ENCODE data around the gene RYR3. TPM values are rescaled to one million over a fixed set of nuclear protein-coding genes. Genes with fewer than 3 reads are reported as not detected.

The RYR3 gene
- total RNA-seq, 1 donor from 2014 or later = not detected

DNA sequence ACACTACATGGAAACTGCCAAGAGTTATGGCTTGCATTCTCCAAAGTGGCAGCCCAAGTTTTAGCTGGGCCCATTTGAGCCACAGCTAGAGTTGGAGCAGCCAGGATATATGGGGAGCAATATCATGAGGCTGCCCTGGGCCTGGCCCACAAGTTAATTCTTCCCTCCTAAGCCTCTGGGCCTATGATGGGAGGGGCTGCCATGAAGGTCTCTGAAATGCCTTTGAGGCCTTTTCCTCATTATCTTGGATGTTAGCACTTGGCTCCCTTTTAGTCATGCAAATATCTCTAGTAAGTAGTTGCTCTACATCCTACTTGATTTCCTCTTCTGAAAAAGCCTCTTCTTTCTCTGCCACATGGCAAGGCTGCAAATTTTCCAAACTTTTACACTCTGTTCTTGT is 400.0 kb downstream of the RYR3 start:
- peaks cover 4% of the 10 kb centered on the region for H3K27me3 Mint-ChIP-seq
- TF ChIP-seq, protein P1, sequence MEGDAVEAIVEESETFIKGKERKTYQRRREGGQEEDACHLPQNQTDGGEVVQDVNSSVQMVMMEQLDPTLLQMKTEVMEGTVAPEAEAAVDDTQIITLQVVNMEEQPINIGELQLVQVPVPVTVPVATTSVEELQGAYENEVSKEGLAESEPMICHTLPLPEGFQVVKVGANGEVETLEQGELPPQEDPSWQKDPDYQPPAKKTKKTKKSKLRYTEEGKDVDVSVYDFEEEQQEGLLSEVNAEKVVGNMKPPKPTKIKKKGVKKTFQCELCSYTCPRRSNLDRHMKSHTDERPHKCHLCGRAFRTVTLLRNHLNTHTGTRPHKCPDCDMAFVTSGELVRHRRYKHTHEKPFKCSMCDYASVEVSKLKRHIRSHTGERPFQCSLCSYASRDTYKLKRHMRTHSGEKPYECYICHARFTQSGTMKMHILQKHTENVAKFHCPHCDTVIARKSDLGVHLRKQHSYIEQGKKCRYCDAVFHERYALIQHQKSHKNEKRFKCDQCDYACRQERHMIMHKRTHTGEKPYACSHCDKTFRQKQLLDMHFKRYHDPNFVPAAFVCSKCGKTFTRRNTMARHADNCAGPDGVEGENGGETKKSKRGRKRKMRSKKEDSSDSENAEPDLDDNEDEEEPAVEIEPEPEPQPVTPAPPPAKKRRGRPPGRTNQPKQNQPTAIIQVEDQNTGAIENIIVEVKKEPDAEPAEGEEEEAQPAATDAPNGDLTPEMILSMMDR (IDR thresholded peaks at IDR 0.05) = no peak
- intact Hi-C loops (cut with micrococcal nuclease) = no loop called here
- H3K36me3 Mint-ChIP-seq (ENCODE audit: low read depth) = no peaks in the 10 kb centered on the region
- DNase-seq (no peak), ATAC-seq (ENCODE audit: low read depth) (no peak)
- peaks cover 15% of the 10 kb centered on the region for H3K9me3 Mint-ChIP-seq
- H3K27ac Mint-ChIP-seq = no peak overlapping the region
- no peaks in the 10 kb centered on the region for H3K4me1 Mint-ChIP-seq
- no peak overlapping the region for H3K4me3 Mint-ChIP-seq
- ChIA-PET CTCF (no interaction called here), POLR2A (no interaction called here)

DNA sequence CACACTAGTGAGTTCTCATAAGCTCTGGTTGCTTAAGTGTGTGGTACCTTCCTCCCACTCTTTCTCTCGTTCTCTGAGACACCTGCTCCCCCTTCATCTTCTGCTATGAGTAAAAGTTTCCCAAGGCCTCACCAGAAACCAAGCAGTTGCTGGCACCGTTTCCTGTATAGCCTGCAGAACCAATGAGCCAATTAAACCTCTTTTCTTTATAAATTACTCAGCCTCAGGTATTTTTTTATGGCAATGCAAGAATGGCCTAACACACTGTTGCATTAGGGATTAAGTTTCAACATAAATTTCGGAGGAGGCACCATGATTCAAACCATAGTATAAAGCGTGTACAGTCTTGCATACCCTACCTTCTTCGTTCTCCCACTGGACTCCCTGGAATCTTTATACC is 405.3 kb downstream of the RYR3 start:
- TF ChIP-seq, protein P1 (IDR thresholded peaks at IDR 0.05) = no peak
- ChIA-PET CTCF (no interaction called here), POLR2A (no interaction called here)
- no peaks in the 10 kb centered on the region for H3K36me3 Mint-ChIP-seq (ENCODE audit: low read depth)
- H3K9me3 Mint-ChIP-seq = peaks cover 6% of the 10 kb centered on the region
- intact Hi-C loops (cut with micrococcal nuclease) = no loop called here
- no peak for DNase-seq
- H3K27me3 Mint-ChIP-seq = no peaks in the 10 kb centered on the region
- H3K4me3 Mint-ChIP-seq = no peak overlapping the region
- H3K27ac Mint-ChIP-seq = no peak overlapping the region
- ATAC-seq (ENCODE audit: low read depth) = no peak
- H3K4me1 Mint-ChIP-seq = peaks cover 2% of the 10 kb centered on the region

DNA sequence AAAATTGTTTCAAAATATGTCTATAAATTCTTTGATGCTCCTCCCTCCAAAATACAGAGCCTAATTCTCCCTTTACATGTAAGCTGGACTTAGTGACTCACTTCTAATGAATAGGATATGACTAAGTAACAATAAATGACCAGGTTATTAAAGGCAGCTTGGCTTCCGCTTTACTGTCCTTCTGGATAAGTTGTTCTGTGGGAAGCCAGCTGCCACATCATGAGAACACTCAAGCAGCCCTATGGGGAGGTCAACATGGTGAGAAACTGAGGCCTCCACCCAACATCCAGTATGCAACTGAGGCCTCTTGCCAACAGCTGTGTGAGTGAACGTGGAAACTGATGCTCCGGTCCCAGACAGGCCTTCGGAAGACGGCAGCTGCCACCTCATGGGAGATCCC is 410.2 kb downstream of the RYR3 start:
- H3K27me3 Mint-ChIP-seq = no peaks in the 10 kb centered on the region
- intact Hi-C loops (cut with micrococcal nuclease) = no loop called here
- ChIA-PET CTCF (interaction anchor here (0.7 to 2.1 kb wide), 3 partner anchors 17 to 1716 kb away, joined by 3 to 7 read pairs (median 7); no protein-coding TSS in a partner anchor), POLR2A (no interaction called here)
- TF ChIP-seq, protein P1 (IDR thresholded peaks at IDR 0.05) = no peak
- no peaks in the 10 kb centered on the region for H3K9me3 Mint-ChIP-seq
- H3K4me1 Mint-ChIP-seq = peaks cover 21% of the 10 kb centered on the region
- ATAC-seq (ENCODE audit: low read depth) (no peak), DNase-seq (no peak)
- H3K27ac Mint-ChIP-seq = no peak overlapping the region
- no peaks in the 10 kb centered on the region for H3K36me3 Mint-ChIP-seq (ENCODE audit: low read depth)
- no peak overlapping the region for H3K4me3 Mint-ChIP-seq

DNA sequence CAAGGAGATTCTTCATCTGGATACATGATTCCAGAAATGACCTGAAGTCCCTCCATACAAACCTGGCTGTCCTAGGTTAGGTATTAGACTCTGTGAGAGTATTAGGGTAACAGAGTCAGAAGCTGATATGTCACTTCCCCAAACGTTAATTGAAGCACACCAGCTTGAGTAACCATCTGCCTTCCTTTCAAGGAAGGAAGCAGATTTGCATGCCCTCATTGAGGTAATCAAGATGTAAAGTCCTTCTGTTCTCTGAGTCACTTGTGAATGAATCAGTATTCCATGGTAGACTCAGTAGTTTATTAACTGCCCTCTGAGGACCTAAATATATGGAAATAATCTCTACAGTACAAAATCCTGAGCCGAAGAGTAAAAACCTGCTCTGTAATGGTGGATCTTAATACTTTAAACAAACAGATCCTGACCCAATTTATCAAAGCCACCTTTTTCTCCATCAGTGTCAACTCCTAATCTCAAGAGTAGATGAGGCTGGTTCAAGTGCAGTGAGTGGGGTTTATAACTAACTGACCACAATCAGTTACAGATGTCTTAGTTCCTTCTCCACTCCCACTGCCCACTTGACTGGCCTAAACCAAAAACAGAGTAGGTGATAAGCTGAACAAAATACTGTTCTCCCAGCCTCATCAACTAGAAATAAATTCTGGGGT is 411.4 kb downstream of the RYR3 start:
- H3K36me3 Mint-ChIP-seq (ENCODE audit: low read depth) = no peaks in the 10 kb centered on the region
- ATAC-seq (ENCODE audit: low read depth) (peak; percentile 85), DNase-seq (no peak)
- H3K4me1 Mint-ChIP-seq = peaks cover 21% of the 10 kb centered on the region
- ChIA-PET CTCF (interaction anchor here (2.0 to 2.1 kb wide), 2 partner anchors 16 to 21 kb away, joined by 7 read pairs; no protein-coding TSS in a partner anchor), POLR2A (no interaction called here)
- H3K4me3 Mint-ChIP-seq = no peak overlapping the region
- H3K9me3 Mint-ChIP-seq = no peaks in the 10 kb centered on the region
- no peak overlapping the region for H3K27ac Mint-ChIP-seq
- H3K27me3 Mint-ChIP-seq = no peaks in the 10 kb centered on the region
- intact Hi-C loops (cut with micrococcal nuclease) = no loop called here
- TF ChIP-seq, protein P1 (IDR thresholded peaks at IDR 0.05) = no peak

DNA sequence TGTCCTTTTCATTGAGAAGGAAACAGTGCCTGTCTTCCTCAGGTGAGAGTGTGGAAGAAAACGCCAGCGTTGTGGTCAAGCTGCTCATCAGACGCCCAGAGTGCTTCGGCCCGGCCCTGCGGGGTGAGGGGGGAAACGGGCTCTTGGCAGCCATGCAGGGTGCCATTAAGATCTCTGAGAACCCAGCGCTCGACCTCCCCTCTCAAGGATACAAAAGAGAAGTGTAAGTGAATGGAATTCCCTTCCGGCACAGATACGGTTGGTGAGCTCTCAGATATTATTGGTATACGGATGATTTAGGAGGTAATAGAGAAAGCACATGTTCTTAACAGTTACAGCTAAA is 411.9 kb downstream of the RYR3 start:
- no peaks in the 10 kb centered on the region for H3K36me3 Mint-ChIP-seq (ENCODE audit: low read depth)
- POLR2A ChIA-PET = no interaction called here
- no peaks in the 10 kb centered on the region for H3K9me3 Mint-ChIP-seq
- CTCF ChIA-PET = interaction anchor here (1.9 to 2.1 kb wide), 2 partner anchors 15 to 22 kb away, joined by 7 to 8 read pairs; no protein-coding TSS in a partner anchor
- no peaks in the 10 kb centered on the region for H3K27me3 Mint-ChIP-seq
- intact Hi-C loops (cut with micrococcal nuclease) = no loop called here
- TF ChIP-seq, protein P1 (IDR thresholded peaks at IDR 0.05) = no peak
- ATAC-seq (ENCODE audit: low read depth) (no peak), DNase-seq (no peak)
- no peak overlapping the region for H3K27ac Mint-ChIP-seq
- no peak overlapping the region for H3K4me3 Mint-ChIP-seq
- peaks cover 21% of the 10 kb centered on the region for H3K4me1 Mint-ChIP-seq

Measured in activated B cell treated with CpG ODN at 0.5 μM for 24 hours (primary cell).